CD4-positive, alpha-beta T cell treated with Interleukin-6 at 100 ng/mL for 8 hours (primary cell): ENCODE data around the gene PLD5.
"Not testable (repeated sequence)": the region's sequence is repeated elsewhere in the genome, so short reads cannot be mapped to it uniquely, and the experiment has no call there.

Source experiments
- DNase-seq: peaks from one replicate; pipeline ENCODE4 v3.0.0-alpha.2; 2020; ENCODE audit warnings: mixed read lengths, low spot score

Gene PLD5

GRCh38 chr1:242210316-242210715, 314.2 kb downstream of the PLD5 start:
- not testable (repeated sequence) for DNase-seq

GRCh38 chr1:242209063-242209462, 315.4 kb downstream of the PLD5 start:
- no peak for DNase-seq

- DNase-seq: no peak
Measured at GRCh38 chr1:242208021-242208420, 316.5 kb downstream of the PLD5 start.

GRCh38 chr1:242206994-242207393, 317.5 kb downstream of the PLD5 start:
- no peak for DNase-seq

- DNase-seq: no peak
Measured at GRCh38 chr1:242205622-242206489, 318.6 kb downstream of the PLD5 start.

GRCh38 chr1:242203262-242203661, 321.2 kb downstream of the PLD5 start:
- no peak for DNase-seq

GRCh38 chr1:242201090-242201489, 323.4 kb downstream of the PLD5 start:
- DNase-seq: no peak

GRCh38 chr1:242199776-242200458, 324.6 kb downstream of the PLD5 start:
- DNase-seq: no peak

- DNase-seq: no peak
Measured at GRCh38 chr1:242197907-242198820, 326.3 kb downstream of the PLD5 start.

- DNase-seq: no peak
Measured at GRCh38 chr1:242196914-242197313, 327.6 kb downstream of the PLD5 start.

- no peak for DNase-seq
Measured at GRCh38 chr1:242196101-242196500, 328.4 kb downstream of the PLD5 start.

- no peak for DNase-seq
Measured at GRCh38 chr1:242189591-242189990, 334.9 kb downstream of the PLD5 start.

- no peak for DNase-seq
Measured at GRCh38 chr1:242187816-242188215, 336.7 kb downstream of the PLD5 start.

- no peak for DNase-seq
Measured at GRCh38 chr1:242187171-242187570, 337.3 kb downstream of the PLD5 start.

GRCh38 chr1:242185731-242186130, 338.8 kb downstream of the PLD5 start:
- DNase-seq: no peak

GRCh38 chr1:242184955-242185354, 339.5 kb downstream of the PLD5 start:
- DNase-seq: no peak

GRCh38 chr1:242179767-242180166, 344.7 kb downstream of the PLD5 start:
- not testable (repeated sequence) for DNase-seq

GRCh38 chr1:242178924-242179708, 345.4 kb downstream of the PLD5 start:
- no peak for DNase-seq

- no peak for DNase-seq
Measured at GRCh38 chr1:242178436-242178835, 346.1 kb downstream of the PLD5 start.

GRCh38 chr1:242162140-242162539, 362.4 kb downstream of the PLD5 start:
- no peak for DNase-seq
